Activated naive CD8-positive, alpha-beta T cell (primary cell): ENCODE data around the gene RAPGEF4.
"Not testable (repeated sequence)": the region's sequence is repeated elsewhere in the genome, so short reads cannot be mapped to it uniquely, and the experiment has no call there.

ENCODE experiments used
- H3K27ac Mint-ChIP-seq: one replicate; pipeline ENCODE4 v1.8.0; 2021; ENCODE audit warnings: mixed read lengths
- H3K27me3 Mint-ChIP-seq: one replicate; pipeline ENCODE4 v1.8.0; 2021; ENCODE audit warnings: mixed read lengths
- H3K36me3 Mint-ChIP-seq: one replicate; pipeline ENCODE4 v1.8.0; 2021; ENCODE audit warnings: mixed read lengths
- H3K4me1 Mint-ChIP-seq: one replicate; pipeline ENCODE4 v1.8.0; 2021; ENCODE audit warnings: low read depth, mixed read lengths
- H3K4me3 Mint-ChIP-seq: one replicate; pipeline ENCODE4 v1.8.0; 2021; ENCODE audit warnings: mild to moderate bottlenecking, mixed read lengths
- H3K9me3 Mint-ChIP-seq: one replicate; pipeline ENCODE4 v1.8.0; 2021; ENCODE audit warnings: low read depth, mixed read lengths

RAPGEF4 gene

DNA sequence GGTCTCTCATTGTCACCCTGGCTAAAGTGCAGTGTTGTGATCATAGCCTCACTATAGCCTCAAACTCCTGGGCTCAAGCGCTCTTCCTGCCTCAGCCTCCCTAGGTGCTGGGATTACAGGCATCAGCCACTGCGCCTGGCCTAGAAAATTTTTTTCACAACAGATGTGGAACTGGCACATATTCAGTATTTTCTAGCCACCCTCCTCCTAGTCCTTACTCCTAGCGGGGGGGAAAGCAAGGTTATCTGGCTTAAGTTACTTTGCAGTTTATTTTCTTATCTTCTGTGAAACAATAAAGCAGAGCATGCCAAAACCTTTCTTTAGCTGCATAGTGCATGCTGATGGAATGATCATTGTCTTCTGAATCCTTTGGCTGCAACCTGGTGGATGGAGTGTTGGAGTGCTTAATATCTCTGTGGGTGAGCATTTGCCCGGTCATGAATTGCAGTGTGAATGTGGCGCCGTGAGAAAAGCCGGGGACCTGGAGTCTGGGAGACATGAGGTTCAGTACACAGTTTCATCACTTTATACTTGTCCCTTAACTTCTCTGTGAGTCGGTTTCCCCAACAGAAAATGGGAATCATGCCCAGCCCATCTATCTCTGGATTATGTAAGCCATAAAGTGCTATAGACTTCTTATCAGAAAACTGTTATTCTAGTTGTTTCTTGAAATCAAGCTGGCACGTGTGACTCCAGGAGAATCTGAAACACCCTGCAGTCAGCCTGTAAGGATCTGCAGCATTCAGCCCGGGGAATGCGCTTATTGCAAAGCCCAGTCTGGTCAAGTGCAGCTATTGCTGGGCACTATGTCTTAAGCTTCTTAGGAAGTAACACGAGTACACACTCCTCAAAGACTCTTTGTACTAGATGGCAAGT, 301.8 kb downstream of the RAPGEF4 start:
- H3K9me3 Mint-ChIP-seq: no peaks in the 10 kb centered on the region
- H3K36me3 Mint-ChIP-seq: peaks cover 2% of the 10 kb centered on the region
- H3K27me3 Mint-ChIP-seq: no peaks in the 10 kb centered on the region
- H3K4me1 Mint-ChIP-seq: no peaks in the 10 kb centered on the region
- H3K4me3 Mint-ChIP-seq: no peak overlapping the region
- H3K27ac Mint-ChIP-seq: no peak overlapping the region

DNA sequence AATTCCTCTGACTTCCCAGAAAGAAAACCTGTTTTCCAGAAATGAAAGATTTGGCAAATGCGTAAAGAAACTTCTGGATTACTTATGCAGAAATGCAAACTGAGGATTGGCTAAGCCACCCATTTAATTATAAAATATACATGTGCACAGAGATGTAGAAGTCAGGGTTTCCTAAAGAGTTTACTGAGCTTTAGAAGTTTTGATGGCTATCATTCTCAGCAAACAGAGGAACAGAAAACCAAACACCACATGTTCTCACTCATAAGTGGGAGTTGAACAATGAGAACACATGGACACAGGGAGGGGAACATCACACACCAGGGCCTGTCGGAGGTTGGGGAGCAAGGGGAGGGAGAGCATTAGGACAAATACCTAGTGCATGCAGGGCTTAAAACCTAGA, 302.6 kb downstream of the RAPGEF4 start:
- H3K9me3 Mint-ChIP-seq, H3K36me3 Mint-ChIP-seq, H3K4me1 Mint-ChIP-seq, H3K27ac Mint-ChIP-seq, H3K4me3 Mint-ChIP-seq, H3K27me3 Mint-ChIP-seq: not testable (repeated sequence)

DNA sequence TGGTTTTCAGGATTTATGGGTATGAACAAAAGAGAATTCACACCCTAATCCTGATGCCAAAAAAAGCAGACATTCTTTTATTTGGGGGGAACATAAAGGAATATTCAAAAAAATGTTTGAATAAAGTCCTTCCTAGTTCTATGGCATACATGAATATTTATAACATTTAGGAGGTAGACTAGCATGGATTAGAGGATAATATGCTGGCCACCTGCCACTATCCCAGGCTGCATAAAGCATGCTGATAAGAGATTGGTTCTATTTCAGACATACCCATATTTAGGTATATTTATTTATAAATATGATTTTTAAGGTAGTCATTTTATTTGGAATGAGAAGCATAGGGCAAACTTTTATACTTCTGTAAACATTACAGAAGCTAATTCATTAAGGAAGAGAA, 305.1 kb downstream of the RAPGEF4 start:
- H3K4me1 Mint-ChIP-seq: no peaks in the 10 kb centered on the region
- no peaks in the 10 kb centered on the region for H3K27me3 Mint-ChIP-seq

DNA sequence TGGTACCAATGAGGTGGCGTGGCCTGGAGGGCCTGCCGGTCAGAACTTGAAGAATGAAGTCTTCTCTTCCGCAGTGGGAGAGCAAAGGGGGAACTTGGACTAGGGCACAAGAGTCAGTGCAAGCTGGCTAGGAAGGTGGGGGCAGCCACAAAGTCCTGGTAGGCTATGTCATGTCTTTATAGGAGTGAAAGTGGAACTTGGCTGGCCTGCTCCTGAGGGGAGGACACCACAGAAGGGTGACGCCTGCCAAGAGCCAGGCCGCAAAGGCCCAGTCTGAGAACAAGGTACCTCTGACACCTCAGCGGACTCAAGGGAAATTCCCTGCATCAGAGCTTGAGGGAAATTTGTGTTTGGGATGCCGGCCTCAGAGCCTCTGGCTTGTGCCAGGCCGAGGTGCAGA, 307.8 kb downstream of the RAPGEF4 start:
- Mint-ChIP-seq H3K4me1 (no peaks in the 10 kb centered on the region), H3K4me3 (no peak overlapping the region), H3K9me3 (no peaks in the 10 kb centered on the region), H3K27ac (no peak overlapping the region), H3K36me3 (no peaks in the 10 kb centered on the region), H3K27me3 (no peaks in the 10 kb centered on the region)

More for the DNA sequence above, 305.1 kb downstream of the RAPGEF4 start:
- H3K27ac Mint-ChIP-seq: no peak overlapping the region
- H3K9me3 Mint-ChIP-seq: no peaks in the 10 kb centered on the region
- no peak overlapping the region for H3K4me3 Mint-ChIP-seq
- no peaks in the 10 kb centered on the region for H3K36me3 Mint-ChIP-seq

DNA sequence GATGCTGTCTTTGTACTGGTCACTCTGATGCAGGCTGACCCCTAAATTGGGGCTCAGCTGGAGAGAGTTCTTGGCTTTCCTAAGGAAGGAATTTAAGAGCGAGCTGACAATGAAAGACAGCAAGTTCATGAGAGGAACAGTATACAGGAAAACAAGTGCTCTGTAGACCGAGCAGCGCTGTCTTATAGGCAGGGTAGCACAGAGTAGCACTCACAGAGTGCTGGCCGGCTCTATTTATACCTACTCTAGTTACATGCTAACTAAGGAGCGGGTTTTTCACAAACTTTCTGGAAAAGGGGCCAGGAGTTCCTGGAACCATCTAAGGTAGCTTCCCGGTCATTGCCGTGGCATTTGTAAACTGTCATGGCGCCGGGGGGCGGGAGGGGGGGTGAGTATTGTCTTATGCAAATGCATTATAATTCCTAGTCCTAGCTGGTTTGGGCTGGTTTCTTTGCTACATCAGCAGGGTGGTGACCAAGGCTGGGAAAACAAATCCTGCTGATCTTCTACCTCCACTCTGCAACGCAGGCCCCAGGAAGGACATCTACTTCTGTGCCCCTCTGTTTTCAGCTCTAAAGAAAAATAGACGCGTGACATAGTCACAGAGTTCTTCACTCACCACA, 308.4 kb downstream of the RAPGEF4 start:
- no peaks in the 10 kb centered on the region for H3K4me1 Mint-ChIP-seq
- no peak overlapping the region for H3K27ac Mint-ChIP-seq
- no peaks in the 10 kb centered on the region for H3K9me3 Mint-ChIP-seq
- H3K4me3 Mint-ChIP-seq: no peak overlapping the region
- H3K36me3 Mint-ChIP-seq: no peaks in the 10 kb centered on the region
- H3K27me3 Mint-ChIP-seq: no peaks in the 10 kb centered on the region

DNA sequence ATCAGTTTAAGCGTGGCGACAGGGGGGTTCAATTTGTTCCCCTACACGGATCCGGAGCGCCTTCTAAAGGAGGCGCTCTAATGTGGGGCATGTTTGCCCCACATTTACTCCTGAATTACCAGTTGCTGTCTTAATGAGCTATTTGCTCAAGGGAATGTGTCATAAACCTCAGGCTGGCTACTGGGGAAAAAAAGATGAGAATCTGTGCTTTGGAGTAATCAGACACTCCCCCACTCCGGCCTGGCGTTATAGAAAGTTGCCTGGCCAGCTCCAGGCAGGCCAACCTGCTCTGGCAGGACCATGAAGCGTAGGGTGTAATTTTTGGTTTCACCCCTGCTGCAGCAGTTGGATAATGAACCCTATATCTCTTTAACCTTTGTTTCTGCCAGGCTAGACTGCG, 309.0 kb downstream of the RAPGEF4 start:
- Mint-ChIP-seq H3K4me3 (no peak overlapping the region), H3K27me3 (no peaks in the 10 kb centered on the region), H3K9me3 (no peaks in the 10 kb centered on the region), H3K27ac (no peak overlapping the region), H3K36me3 (no peaks in the 10 kb centered on the region), H3K4me1 (peaks cover 4% of the 10 kb centered on the region)

DNA sequence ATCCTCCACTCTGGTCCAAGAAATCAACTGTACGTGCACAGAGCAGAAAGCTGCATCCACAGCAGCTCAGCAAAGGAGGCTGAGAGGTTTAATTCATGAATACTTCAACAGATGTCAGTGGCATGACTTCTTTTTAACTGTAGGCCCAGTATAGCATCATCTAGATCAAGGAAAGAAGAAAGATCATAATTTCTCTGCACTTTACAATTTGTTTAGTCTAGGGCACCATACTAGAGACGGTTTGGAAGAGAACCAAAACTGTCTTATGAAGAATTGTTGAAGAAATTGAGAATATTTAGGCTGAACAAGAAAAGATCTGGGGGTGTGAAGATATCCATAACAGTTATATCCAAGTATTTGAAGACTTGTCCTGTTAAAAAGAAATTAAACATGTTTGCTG, 309.5 kb downstream of the RAPGEF4 start:
- Mint-ChIP-seq H3K36me3 (no peaks in the 10 kb centered on the region), H3K4me1 (peaks cover 4% of the 10 kb centered on the region), H3K27ac (no peak overlapping the region)

DNA sequence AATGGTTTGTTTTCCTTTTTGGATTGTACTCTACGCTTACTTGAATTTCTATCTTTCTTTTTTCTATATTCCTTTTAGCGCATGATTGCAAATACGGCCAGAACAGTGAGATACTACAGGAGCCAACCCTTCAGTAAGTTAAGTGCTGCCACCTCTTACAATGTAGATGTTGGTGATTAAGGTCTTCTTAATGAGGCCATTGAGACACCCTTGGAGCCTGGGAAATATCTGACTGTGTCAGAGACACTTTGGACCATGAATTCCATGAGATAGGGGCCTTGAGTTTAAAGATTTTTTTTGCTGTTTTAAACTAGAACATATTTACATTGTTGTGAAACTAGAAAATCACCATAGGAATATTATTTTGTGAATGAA, 312.9 kb downstream of the RAPGEF4 start:
- no peaks in the 10 kb centered on the region for H3K27me3 Mint-ChIP-seq
- no peaks in the 10 kb centered on the region for H3K36me3 Mint-ChIP-seq
- H3K4me1 Mint-ChIP-seq: peaks cover 4% of the 10 kb centered on the region
- H3K4me3 Mint-ChIP-seq: no peak overlapping the region
- no peaks in the 10 kb centered on the region for H3K9me3 Mint-ChIP-seq
- no peak overlapping the region for H3K27ac Mint-ChIP-seq

More for the DNA sequence above, 309.5 kb downstream of the RAPGEF4 start:
- Mint-ChIP-seq H3K9me3 (no peaks in the 10 kb centered on the region), H3K27me3 (no peaks in the 10 kb centered on the region), H3K4me3 (no peak overlapping the region)

DNA sequence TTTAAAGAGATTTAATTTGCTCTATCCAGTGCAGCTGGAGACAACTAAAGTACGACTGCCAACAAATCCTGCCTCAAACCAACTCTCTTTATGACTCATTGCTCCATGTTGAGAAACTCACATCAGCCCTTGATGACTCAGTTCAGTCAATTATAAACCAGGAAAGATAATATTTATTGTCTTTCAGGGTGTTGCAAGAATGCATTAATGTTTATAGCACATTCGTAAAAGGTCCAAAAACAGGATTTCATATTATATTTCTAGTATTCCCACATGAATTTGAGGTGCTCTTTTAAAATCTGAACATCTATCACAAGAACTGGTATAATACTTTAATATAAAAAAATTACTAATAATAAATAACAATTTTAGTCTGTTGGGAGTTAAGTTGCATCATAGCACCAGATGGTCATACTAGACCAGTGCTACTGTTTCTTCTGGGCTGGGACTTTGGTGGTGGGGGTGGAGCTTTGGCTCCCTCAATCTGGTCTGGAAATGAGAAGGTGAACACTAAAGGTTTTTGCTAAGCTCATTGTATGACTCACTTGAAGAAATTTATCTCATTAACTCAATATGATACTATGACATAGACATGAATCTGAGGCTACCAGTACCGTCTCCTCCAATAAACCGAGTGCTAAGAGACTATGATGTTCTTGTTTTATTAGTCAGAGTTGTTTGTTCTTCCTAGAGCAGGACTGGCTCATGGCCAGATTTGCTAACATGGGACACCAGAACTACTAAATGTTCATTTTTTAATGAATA, 313.4 kb downstream of the RAPGEF4 start:
- H3K27ac Mint-ChIP-seq: no peak overlapping the region
- peaks cover 4% of the 10 kb centered on the region for H3K4me1 Mint-ChIP-seq
- no peaks in the 10 kb centered on the region for H3K27me3 Mint-ChIP-seq
- no peak overlapping the region for H3K4me3 Mint-ChIP-seq
- H3K36me3 Mint-ChIP-seq: no peaks in the 10 kb centered on the region
- H3K9me3 Mint-ChIP-seq: no peaks in the 10 kb centered on the region

DNA sequence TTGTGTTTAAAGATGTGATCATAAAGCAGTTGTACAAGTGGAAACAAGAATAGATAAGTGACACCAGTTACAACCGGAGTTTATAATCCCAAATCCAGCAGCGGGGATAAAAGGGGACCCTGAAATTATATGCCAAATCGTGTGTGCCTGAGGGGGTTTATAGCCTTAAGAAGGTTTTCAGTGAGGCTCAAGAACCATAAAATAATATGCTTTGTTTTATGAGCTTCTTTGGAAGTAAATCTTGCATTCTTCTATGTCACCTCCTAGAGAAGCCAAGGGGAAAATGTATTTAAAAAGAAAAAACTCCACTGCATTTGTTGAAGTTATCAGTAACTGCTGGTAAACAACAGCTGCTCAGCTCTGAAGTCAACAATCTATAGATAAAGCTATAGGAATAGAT, 314.2 kb downstream of the RAPGEF4 start:
- no peak overlapping the region for H3K4me3 Mint-ChIP-seq
- H3K27ac Mint-ChIP-seq: no peak overlapping the region
- H3K4me1 Mint-ChIP-seq: peaks cover 4% of the 10 kb centered on the region
- H3K27me3 Mint-ChIP-seq: peaks cover under 1% of the 10 kb centered on the region
- H3K36me3 Mint-ChIP-seq: no peaks in the 10 kb centered on the region
- no peaks in the 10 kb centered on the region for H3K9me3 Mint-ChIP-seq

DNA sequence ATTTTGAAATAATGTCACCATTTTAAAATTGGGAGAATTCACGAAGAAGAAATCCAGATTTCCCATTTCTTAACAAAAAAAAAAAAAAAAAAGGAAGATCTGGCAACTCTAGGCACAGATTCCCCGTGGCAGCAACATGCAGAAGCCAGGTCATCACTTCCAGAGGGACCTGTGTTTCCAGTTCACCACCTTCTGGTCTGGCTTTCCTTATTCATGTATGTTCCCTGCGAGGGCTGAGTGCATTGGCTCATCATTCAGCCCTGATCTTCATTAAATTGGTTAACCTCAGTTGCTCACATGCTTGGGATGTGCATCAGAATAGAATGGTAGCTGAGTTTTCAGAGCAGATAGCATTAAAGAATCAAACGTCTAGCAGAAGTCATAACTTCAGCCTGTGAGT, 315.0 kb downstream of the RAPGEF4 start:
- H3K9me3 Mint-ChIP-seq: no peaks in the 10 kb centered on the region
- no peak overlapping the region for H3K4me3 Mint-ChIP-seq

DNA sequence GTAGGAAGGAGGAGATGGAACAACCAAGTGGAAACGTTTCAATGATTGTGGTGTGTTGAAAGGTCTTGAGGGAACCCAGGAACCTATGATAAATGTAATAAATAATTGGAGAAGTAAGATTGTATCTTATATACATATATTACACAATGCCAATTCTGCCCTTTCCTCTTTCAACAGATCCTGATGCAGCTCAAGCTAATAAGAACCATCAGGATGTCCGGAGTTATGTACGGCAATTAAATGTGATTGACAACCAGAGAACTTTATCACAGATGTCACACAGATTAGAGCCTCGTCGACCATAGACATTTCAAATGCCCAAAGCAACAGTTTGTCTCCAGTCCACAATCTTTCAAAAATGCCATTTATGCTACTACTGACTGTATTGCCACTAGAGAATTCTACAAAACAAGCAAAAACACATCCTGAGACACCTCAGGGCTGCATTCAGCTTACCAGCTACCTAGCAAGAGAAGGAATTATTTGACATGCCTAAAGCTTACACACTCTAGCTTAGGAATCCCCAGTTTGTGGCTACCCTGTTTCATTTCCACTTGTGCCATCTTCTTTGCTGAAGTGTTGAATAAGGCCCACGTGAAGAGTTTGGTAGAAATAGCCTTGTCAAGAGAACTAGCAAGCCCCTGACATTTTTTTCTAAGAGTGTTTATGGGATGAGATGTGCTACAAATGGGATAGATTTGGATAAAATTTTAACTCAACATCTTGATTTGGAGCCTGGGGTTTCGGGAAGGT, 316.0 kb downstream of the RAPGEF4 start:
- Mint-ChIP-seq H3K9me3 (no peaks in the 10 kb centered on the region), H3K4me1 (peaks cover 4% of the 10 kb centered on the region), H3K27ac (no peak overlapping the region), H3K4me3 (no peak overlapping the region), H3K27me3 (peaks cover 2% of the 10 kb centered on the region), H3K36me3 (no peaks in the 10 kb centered on the region)

More for the DNA sequence above, 315.0 kb downstream of the RAPGEF4 start:
- no peaks in the 10 kb centered on the region for H3K36me3 Mint-ChIP-seq
- H3K27ac Mint-ChIP-seq: no peak overlapping the region
- H3K4me1 Mint-ChIP-seq: peaks cover 4% of the 10 kb centered on the region
- H3K27me3 Mint-ChIP-seq: peaks cover 2% of the 10 kb centered on the region

DNA sequence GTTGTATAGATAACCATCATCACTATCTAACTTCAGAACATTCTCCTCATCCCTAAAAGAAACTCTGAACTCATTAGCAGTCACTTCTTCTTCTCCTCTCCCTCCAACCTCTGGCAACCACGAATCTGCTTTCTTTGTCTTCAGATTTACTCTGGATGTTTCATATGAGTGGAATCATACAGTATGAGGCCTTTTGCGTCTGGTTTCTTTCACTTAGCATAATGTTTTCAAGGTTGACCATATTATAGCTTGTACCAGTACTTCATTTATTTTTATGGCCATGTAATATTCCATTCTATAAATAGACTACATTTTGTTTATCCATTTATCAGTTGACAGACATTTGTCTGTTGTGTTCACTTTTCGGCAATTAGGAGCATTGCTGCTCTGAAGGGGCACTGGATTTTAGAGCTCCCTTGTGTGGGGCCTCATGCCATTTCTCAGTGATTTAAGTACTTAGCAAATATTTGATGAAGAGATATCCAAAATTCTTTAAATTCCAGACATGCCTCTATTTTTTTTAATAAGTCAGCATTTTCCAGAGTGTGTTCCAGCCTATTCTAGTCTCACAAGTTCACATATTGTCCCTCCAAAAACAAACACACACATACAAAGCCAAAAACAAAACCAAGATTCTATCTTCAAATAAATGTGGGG, 317.5 kb downstream of the RAPGEF4 start:
- Mint-ChIP-seq H3K27ac (no peak overlapping the region), H3K27me3 (peaks cover 6% of the 10 kb centered on the region), H3K4me3 (no peak overlapping the region), H3K4me1 (peaks cover 4% of the 10 kb centered on the region), H3K36me3 (no peaks in the 10 kb centered on the region), H3K9me3 (no peaks in the 10 kb centered on the region)

DNA sequence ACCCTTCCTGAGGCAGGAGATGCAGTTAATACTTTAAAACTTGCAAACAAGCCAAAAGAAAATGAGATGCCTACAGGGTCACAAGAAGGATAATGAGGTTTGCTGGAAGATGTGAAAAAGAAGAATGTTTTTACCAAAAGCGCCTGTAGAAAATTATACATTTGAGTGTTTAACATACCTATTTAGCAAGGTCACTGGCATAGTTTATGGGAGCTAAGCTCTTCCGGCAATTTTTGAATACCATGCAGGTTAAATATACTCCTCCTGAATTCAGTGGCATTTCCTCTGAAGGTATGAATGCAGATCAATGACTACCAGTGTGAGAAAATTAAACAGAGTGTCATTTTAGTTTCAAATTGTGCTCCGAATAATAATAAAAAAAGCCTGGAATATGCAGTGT, 318.8 kb downstream of the RAPGEF4 start:
- H3K4me1 Mint-ChIP-seq: peaks cover under 1% of the 10 kb centered on the region
- H3K27me3 Mint-ChIP-seq: peaks cover 6% of the 10 kb centered on the region
- no peak overlapping the region for H3K27ac Mint-ChIP-seq
- H3K4me3 Mint-ChIP-seq: no peak overlapping the region
- H3K36me3 Mint-ChIP-seq: no peaks in the 10 kb centered on the region
- H3K9me3 Mint-ChIP-seq: no peaks in the 10 kb centered on the region
